Measurements from ENCODE around the gene IDH1. TPM values are rescaled to one million over a fixed set of nuclear protein-coding genes. Genes with fewer than 3 reads are reported as not detected.
"Not testable (repeated sequence)": the region's sequence is repeated elsewhere in the genome, so short reads cannot be mapped to it uniquely, and the experiment has no call there.

Gene IDH1
- total RNA-seq, 3 donors from 2014 or later (not counting 1 experiment from before 2014, with no cell fraction given) = 6.8 to 15.2 (median 12.2) TPM

GRCh38 chr2:208268156-208268952 lies 13.5 kb upstream of the IDH1 start:
- H3K27ac Mint-ChIP-seq = peak overlapping the region; percentile 94 to 96
- intact Hi-C loops (cut with micrococcal nuclease) = loop anchor here (5.0 to 10.0 kb wide), 3 partner anchors 646 to 1904 kb away; partner anchors contain the start of genes CREB1 and KANSL1L
- peaks cover 30 to 54% of the 10 kb centered on the region in 2 donors for H3K4me1 Mint-ChIP-seq
- TF ChIP-seq CTCF (IDR thresholded peaks at IDR 0.05) = no peak
- no peak for ATAC-seq
- H3K36me3 ChIP-seq (ENCODE audit: control insufficient read depth, insufficient read depth, low read length) = peaks cover 17% of the 10 kb centered on the region
- no peak overlapping the region for H3K4me3 ChIP-seq (ENCODE audit: low read length)
- H3K9me3 Mint-ChIP-seq = no peaks in the 10 kb centered on the region
- peak overlapping the region; percentile 93 for H3K4me3 Mint-ChIP-seq
- H3K9me3 ChIP-seq (ENCODE audit: control insufficient read depth, insufficient read depth, low read length) = no peaks in the 10 kb centered on the region
- H3K27ac ChIP-seq (ENCODE audit: low read length) = no peak overlapping the region
- peaks cover 8% of the 10 kb centered on the region for H3K36me3 Mint-ChIP-seq
- WGBS (ENCODE audit: insufficient coverage) = 92% methylated on average over 6 of the region's 8 CpGs
- DNase-seq = no peak
- H3K4me1 ChIP-seq (ENCODE audit: control insufficient read depth, insufficient read depth, low read length) = peaks cover 29% of the 10 kb centered on the region
- H3K27me3 Mint-ChIP-seq (ENCODE audit: low read depth in 2 of 2) = no peaks in the 10 kb centered on the region
- H3K27me3 ChIP-seq (ENCODE audit: control insufficient read depth, insufficient read depth, low read length) = no peaks in the 10 kb centered on the region

DNA sequence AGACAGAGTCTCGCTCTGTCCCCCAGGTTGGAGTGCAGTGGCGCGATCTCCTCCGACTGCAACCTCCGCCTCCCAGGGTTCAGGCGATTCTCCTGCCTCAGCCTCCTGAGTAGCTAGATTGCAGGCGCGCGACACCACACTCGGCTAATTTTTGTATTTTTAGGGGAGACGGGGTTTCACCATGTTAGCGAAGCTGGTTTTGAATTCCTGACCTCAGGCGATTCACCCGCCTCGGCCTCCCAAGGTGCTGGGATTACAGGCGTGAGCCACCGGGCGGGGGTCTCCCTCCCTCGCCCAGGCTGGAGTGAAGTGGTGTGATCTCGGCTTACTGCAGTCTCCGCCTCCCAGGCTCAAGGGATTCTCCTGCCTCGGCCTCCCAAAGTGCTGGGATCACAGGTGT lies 12.7 kb upstream of the IDH1 start:
- Mint-ChIP-seq H3K27ac (peak overlapping the region; percentile 94 to 96), H3K4me3 (peak overlapping the region; percentile 93), H3K4me1 (peaks cover 30 to 54% of the 10 kb centered on the region in 2 donors)
- Histone ChIP-seq H3K4me1 (ENCODE audit: control insufficient read depth, insufficient read depth, low read length) (peaks cover 29% of the 10 kb centered on the region), H3K4me3 (ENCODE audit: low read length) (peak overlapping the region; percentile 60), H3K36me3 (ENCODE audit: control insufficient read depth, insufficient read depth, low read length) (peaks cover 12% of the 10 kb centered on the region)
- ATAC-seq; DNase-seq; H3K27ac ChIP-seq (ENCODE audit: low read length); H3K36me3 Mint-ChIP-seq; H3K27me3 ChIP-seq (ENCODE audit: control insufficient read depth, insufficient read depth, low read length); H3K9me3 ChIP-seq (ENCODE audit: control insufficient read depth, insufficient read depth, low read length); H3K9me3 Mint-ChIP-seq; H3K27me3 Mint-ChIP-seq (ENCODE audit: low read depth in 2 of 2): not testable (repeated sequence)
- 87% methylated on average over 22 of the region's 22 CpGs for WGBS (ENCODE audit: insufficient coverage)
- intact Hi-C loops (cut with micrococcal nuclease) = loop anchor here (5.0 to 10.0 kb wide), 3 partner anchors 645 to 1905 kb away; partner anchors contain the start of genes CREB1 and KANSL1L

- Histone ChIP-seq H3K27ac (ENCODE audit: low read length) (peak overlapping the region; percentile 75), H3K4me1 (ENCODE audit: control insufficient read depth, insufficient read depth, low read length) (peaks cover 29% of the 10 kb centered on the region), H3K4me3 (ENCODE audit: low read length) (peak overlapping the region; percentile 60), H3K9me3 (ENCODE audit: control insufficient read depth, insufficient read depth, low read length) (no peaks in the 10 kb centered on the region), H3K27me3 (ENCODE audit: control insufficient read depth, insufficient read depth, low read length) (no peaks in the 10 kb centered on the region), H3K36me3 (ENCODE audit: control insufficient read depth, insufficient read depth, low read length) (peaks cover 7% of the 10 kb centered on the region)
- peak in 1 of 2 donors; percentile 23 for DNase-seq
- Mint-ChIP-seq H3K27me3 (ENCODE audit: low read depth in 2 of 2) (no peaks in the 10 kb centered on the region), H3K4me3 (peak overlapping the region; percentile 93), H3K27ac (peak overlapping the region; percentile 94 to 96), H3K36me3 (peaks cover 8% of the 10 kb centered on the region), H3K4me1 (peaks cover 30 to 54% of the 10 kb centered on the region in 2 donors), H3K9me3 (no peaks in the 10 kb centered on the region)
- intact Hi-C loops (cut with micrococcal nuclease) = loop anchor here (1.0 to 10.0 kb wide), 4 partner anchors 13 to 1905 kb away; partner anchors contain the start of genes CREB1 and KANSL1L
- no peak for TF ChIP-seq CTCF (IDR thresholded peaks at IDR 0.05)
- WGBS (ENCODE audit: insufficient coverage) = 0% methylated on average over 2 of the region's 3 CpGs
- ATAC-seq = peak in 1 of 3 donors; percentile 17
These were observed 12.1 kb upstream of the IDH1 start for GRCh38 chr2:208266936-208267335.

- H3K4me1 Mint-ChIP-seq = peaks cover 30 to 52% of the 10 kb centered on the region in 2 donors
These were observed 11.7 kb upstream of the IDH1 start for GRCh38 chr2:208266553-208266893.

More at GRCh38 chr2:208266553-208266893, 11.7 kb upstream of the IDH1 start:
- ATAC-seq = peak in 2 of 3 donors; percentile 4 to 9
- Mint-ChIP-seq H3K36me3 (peaks cover 5% of the 10 kb centered on the region), H3K9me3 (no peaks in the 10 kb centered on the region), H3K4me3 (peak overlapping the region; percentile 93), H3K27me3 (ENCODE audit: low read depth in 2 of 2) (no peaks in the 10 kb centered on the region), H3K27ac (peak overlapping the region; percentile 94 to 96)
- TF ChIP-seq CTCF (IDR thresholded peaks at IDR 0.05) = no peak
- H3K9me3 ChIP-seq (ENCODE audit: control insufficient read depth, insufficient read depth, low read length) = no peaks in the 10 kb centered on the region
- intact Hi-C loops (cut with micrococcal nuclease) = loop anchor here (1.0 to 10.0 kb wide), 4 partner anchors 12 to 1906 kb away; partner anchors contain the start of genes CREB1 and KANSL1L
- no peaks in the 10 kb centered on the region for H3K27me3 ChIP-seq (ENCODE audit: control insufficient read depth, insufficient read depth, low read length)
- WGBS (ENCODE audit: insufficient coverage) = 0% methylated on average over 11 of the region's 11 CpGs
- peaks cover 29% of the 10 kb centered on the region for H3K4me1 ChIP-seq (ENCODE audit: control insufficient read depth, insufficient read depth, low read length)
- peak overlapping the region; percentile 60 for H3K4me3 ChIP-seq (ENCODE audit: low read length)
- peaks cover 4% of the 10 kb centered on the region for H3K36me3 ChIP-seq (ENCODE audit: control insufficient read depth, insufficient read depth, low read length)
- peak in 1 of 2 donors; percentile 50 for DNase-seq
- H3K27ac ChIP-seq (ENCODE audit: low read length) = peak overlapping the region; percentile 75

Measured in natural killer cell (primary cell).